Measurements from ENCODE around the gene CCDC106.

The CCDC106 gene

GRCh38 chr19:55613396-55613795, 34.6 kb upstream of the CCDC106 start:
- DNase-seq: no peak
- in situ Hi-C loops (cut with MboI; ENCODE audit: low pct_unique_long_range_greater_than_20kb, low sequenced_read_pairs): no loop called here

DNA sequence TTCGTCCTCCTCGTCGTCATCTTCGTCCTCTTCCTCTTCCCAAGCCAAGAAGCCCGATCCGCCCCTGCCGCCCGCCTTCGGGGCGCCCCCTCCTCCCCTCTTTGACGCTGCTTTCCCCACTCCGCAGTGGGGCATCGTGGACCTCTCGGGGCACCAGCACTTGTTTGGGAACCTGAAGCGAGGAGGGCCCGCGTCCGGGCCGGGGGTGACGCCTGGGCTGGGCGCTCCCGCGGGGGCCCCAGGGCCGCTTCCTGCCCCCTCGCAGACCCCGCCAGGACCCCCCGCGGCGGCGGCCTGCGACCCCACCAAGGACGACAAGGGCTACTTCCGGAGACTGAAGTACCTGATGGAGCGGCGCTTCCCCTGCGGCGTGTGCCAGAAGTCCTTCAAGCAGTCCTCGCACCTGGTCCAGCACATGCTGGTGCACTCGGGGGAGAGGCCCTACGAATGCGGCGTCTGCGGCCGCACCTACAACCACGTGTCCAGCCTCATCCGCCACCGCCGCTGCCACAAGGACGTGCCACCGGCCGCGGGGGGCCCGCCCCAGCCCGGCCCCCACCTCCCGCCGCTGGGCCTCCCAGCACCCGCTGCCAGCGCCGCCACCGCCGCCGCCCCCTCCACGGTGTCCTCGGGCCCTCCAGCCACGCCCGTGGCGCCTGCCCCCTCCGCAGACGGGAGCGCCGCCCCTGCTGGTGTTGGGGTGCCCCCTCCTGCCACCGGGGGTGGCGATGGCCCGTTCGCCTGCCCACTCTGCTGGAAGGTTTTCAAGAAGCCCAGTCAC, 33.9 kb upstream of the CCDC106 start:
- in situ Hi-C loops (cut with MboI; ENCODE audit: low pct_unique_long_range_greater_than_20kb, low sequenced_read_pairs): no loop called here
- no peak for DNase-seq

GRCh38 chr19:55614711-55615542, 33.1 kb upstream of the CCDC106 start:
- in situ Hi-C loops (cut with MboI; ENCODE audit: low pct_unique_long_range_greater_than_20kb, low sequenced_read_pairs): no loop called here
- DNase-seq: no peak

GRCh38 chr19:55615543-55616394, 32.2 kb upstream of the CCDC106 start:
- no peak for DNase-seq
- in situ Hi-C loops (cut with MboI; ENCODE audit: low pct_unique_long_range_greater_than_20kb, low sequenced_read_pairs): no loop called here

GRCh38 chr19:55616395-55616875, 31.6 kb upstream of the CCDC106 start:
- no peak for DNase-seq
- in situ Hi-C loops (cut with MboI; ENCODE audit: low pct_unique_long_range_greater_than_20kb, low sequenced_read_pairs): no loop called here

GRCh38 chr19:55617426-55617825, 30.6 kb upstream of the CCDC106 start:
- DNase-seq: no peak
- in situ Hi-C loops (cut with MboI; ENCODE audit: low pct_unique_long_range_greater_than_20kb, low sequenced_read_pairs): no loop called here

DNA sequence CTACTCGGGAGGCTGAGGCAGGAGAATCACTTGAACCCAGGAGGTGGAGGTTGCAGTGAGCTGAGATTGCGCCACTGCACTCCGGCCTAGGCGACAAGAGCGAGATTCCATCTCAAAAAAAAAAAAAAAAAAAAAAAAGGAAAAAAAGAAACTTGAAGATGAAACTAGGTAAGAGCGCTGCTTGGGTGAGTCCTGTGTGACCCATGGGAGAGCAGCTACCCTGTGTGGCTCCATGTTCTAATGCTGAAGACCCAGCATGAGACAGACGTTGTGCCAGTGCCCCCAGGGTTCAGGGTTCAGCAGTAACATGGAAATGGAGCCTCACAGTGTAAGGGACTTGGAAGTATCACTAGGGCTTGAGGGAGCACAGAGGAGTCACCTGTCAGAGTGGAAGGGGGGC, 29.6 kb upstream of the CCDC106 start:
- DNase-seq: no peak
- in situ Hi-C loops (cut with MboI; ENCODE audit: low pct_unique_long_range_greater_than_20kb, low sequenced_read_pairs): no loop called here

DNA sequence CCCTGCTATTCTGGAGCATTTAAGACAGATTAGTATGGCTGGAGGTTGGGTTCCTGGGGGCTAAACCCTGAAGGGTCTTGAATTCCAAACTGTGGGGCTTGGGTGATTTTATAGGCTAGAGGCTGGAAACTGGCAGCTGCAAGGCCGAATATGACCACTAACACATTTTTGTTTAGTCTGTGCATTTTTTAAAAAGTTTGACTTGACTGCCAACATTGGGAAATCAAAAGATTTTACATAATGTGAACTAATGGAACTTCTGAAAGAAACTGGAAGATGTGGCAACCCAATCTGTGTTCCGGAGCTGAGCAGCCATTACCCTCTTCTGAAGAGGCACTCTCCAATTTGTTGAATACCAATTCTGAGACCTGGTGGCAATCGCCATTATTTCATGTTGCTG, 28.7 kb upstream of the CCDC106 start:
- DNase-seq: no peak
- in situ Hi-C loops (cut with MboI; ENCODE audit: low pct_unique_long_range_greater_than_20kb, low sequenced_read_pairs): no loop called here

- in situ Hi-C loops (cut with MboI; ENCODE audit: low pct_unique_long_range_greater_than_20kb, low sequenced_read_pairs): no loop called here
- no peak for DNase-seq
These were observed 27.4 kb upstream of the CCDC106 start for GRCh38 chr19:55620410-55621204.

- in situ Hi-C loops (cut with MboI; ENCODE audit: low pct_unique_long_range_greater_than_20kb, low sequenced_read_pairs): no loop called here
- no peak for DNase-seq
These were observed 26.8 kb upstream of the CCDC106 start for GRCh38 chr19:55621205-55621672.

- no peak for DNase-seq
- in situ Hi-C loops (cut with MboI; ENCODE audit: low pct_unique_long_range_greater_than_20kb, low sequenced_read_pairs): no loop called here
These were observed 26.3 kb upstream of the CCDC106 start for GRCh38 chr19:55621673-55622231.

DNA sequence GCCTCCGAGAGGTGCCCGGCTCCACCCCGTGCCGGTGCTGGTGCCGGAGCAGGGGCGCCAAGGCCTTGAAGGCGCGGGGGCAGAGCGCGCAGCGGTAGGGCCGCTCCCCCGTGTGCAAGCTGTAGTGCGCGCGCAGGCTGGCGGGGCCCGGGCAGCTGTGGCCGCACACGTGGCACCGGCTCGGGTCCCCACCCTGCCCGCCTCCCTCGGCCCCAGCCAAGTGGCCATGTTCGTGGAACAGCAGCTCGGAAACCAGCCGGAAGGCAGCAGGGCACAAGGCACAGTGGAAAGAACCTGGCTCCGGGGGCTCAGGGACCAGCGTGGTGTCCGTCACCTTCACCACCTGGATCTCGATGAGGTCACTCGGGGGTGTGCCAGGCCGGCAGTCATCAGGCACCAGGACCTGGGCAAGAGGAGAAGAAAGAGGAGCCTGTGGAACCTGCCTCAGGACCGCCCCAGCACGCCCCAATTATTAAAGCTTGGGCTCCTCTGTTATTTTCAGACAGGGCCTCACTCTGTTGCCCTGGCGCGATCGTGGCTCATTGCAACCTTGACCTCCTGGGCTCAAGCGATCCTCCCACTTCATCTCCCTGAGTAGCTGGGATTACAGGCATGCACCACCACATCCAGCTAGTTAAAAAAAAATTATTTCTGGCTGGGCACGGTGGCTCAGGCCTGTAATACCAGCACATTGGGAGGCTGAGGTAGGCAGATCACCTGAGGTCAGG, 25.6 kb upstream of the CCDC106 start:
- DNase-seq: no peak
- in situ Hi-C loops (cut with MboI; ENCODE audit: low pct_unique_long_range_greater_than_20kb, low sequenced_read_pairs): no loop called here

GRCh38 chr19:55623130-55623529, 24.9 kb upstream of the CCDC106 start:
- no peak for DNase-seq
- in situ Hi-C loops (cut with MboI; ENCODE audit: low pct_unique_long_range_greater_than_20kb, low sequenced_read_pairs): no loop called here

GRCh38 chr19:55623561-55623960, 24.5 kb upstream of the CCDC106 start:
- in situ Hi-C loops (cut with MboI; ENCODE audit: low pct_unique_long_range_greater_than_20kb, low sequenced_read_pairs): no loop called here
- no peak for DNase-seq

DNA sequence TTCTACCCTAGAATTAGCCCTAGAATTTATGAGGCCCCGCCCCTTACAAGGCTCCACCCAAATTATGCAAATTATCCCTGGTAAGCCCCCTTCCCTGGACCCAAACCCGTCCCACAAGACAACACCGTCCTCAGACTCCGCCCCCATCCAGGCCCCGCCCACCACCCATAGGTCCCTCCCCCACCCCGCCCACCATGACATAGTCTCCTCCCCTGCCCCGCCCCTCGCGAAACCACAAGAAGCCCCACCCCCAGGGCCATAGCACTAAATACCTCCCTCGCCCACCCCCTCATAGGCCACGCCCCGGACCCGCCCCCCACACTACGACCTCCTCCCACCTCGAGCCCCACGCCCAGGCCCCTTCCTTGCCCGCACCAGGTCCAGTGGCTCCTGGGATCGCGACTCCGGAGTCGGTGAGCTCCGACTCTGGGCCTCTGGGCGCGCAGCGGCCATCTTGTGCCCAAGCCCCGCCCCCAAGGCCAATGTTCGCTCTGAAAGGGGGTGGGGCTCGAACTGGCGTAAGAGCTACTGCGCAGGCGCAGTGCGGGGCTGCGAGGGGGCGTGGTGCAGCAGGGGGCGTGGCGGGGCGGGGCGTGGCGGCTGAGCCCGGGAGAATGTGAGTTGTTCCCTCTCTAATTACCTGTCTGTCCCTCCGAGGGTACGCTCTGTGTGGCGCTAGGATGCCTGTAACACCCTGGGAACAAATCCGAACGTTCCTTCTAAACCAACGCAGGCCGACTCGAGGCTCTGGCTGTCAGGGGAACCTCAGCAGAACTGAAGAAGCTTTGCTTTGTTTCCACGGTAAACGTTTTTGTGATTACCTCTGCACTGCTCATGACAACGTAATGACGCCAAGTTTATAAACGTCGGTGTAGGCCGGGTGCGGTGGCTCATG, 23.7 kb upstream of the CCDC106 start, which contains the start of gene ZNF784:
Gene ZNF784, minus strand, starts transcription at position 458 of the 895 bp plus-strand sequence. Its CDS starts 5 bp downstream, at position 453.
- in situ Hi-C loops (cut with MboI; ENCODE audit: low pct_unique_long_range_greater_than_20kb, low sequenced_read_pairs): no loop called here
- peak; percentile 78 for DNase-seq

GRCh38 chr19:55625004-55625326, 23.0 kb upstream of the CCDC106 start:
- in situ Hi-C loops (cut with MboI; ENCODE audit: low pct_unique_long_range_greater_than_20kb, low sequenced_read_pairs): no loop called here
- no peak for DNase-seq

GRCh38 chr19:55626350-55626749, 21.7 kb upstream of the CCDC106 start:
- no peak for DNase-seq
- in situ Hi-C loops (cut with MboI; ENCODE audit: low pct_unique_long_range_greater_than_20kb, low sequenced_read_pairs): no loop called here

Data from KBM-7 (cell line).